ENCODE measurements around the gene RGS1. TPM values are rescaled to one million over a fixed set of nuclear protein-coding genes. Genes with fewer than 3 reads are reported as not detected.

Gene RGS1
- total and polyA plus RNA-seq, 9 of the 15 experiments (the other 6 are each of a cell fraction or from before 2014, with no cell fraction given): not detected

DNA sequence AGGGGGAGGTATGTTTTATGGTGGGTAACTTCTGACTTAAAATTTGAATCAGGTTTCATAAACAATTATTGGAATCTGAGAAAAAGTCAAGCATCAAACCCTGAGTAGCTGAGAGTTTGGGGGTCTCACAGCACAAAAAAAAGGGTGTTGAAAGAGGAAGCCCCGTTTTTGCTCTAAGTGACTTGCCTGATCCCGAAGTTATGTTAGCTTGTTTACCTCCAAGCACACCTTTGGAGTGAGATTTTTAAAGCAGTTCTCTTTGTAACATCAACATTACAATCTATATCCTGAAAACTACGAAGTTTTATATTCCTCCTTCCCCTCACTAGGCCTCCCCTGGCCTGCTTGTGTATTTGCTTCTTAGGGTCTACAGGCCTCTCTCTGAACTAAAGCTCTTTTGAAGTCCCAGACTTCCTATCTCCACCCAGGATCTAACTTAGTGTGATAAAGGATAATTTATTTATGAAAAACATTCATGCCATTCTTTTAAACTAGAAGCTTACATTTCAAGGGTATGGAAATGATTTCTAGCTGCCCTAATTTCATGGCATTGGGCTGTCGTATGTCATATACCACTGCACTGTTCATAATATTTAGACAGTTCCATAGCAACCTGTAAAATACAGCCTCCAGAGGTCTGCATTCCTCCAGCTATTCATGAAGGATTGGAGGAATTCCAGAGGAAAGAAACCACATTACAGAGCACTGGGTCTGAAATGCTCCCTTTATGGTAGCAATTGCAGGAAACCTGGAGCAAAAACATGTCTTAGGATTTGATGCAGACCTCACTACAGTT lies 36.1 kb upstream of the RGS1 start:
- no peak overlapping the region for H3K27ac ChIP-seq (ENCODE audit: extremely low read depth, low read depth, low read length)
- no peak overlapping the region for H2AFZ ChIP-seq (ENCODE audit: low read depth, low read length)
- no TSS peak for BruUV-seq (replicated peaks)
- no peaks in the 10 kb centered on the region for H3K27me3 ChIP-seq (ENCODE audit: control insufficient read depth in 2 of 2, insufficient read depth in 2 of 2, low read length in 2 of 2)
- H3K9me3 ChIP-seq (replicated peaks; ENCODE audit: control insufficient read depth, insufficient read depth, low read depth, low read length): no peaks in the 10 kb centered on the region
- H3K9me1 ChIP-seq (ENCODE audit: control insufficient read depth, insufficient read depth, low read length): no peaks in the 10 kb centered on the region
- FAIRE-seq (no peak), DNase-seq (ENCODE audit: extremely low read depth in 1 of 4, low spot score in 3 of 4) (no peak), ATAC-seq (no peak)
- H3K4me3 ChIP-seq: no peak overlapping the region
- no peaks in the 10 kb centered on the region for H3K36me3 ChIP-seq (ENCODE audit: control insufficient read depth, insufficient read depth, low read length)
- H3K4me1 ChIP-seq (replicated peaks in 1 of 2; ENCODE audit: control insufficient read depth in 2 of 2, insufficient read depth in 2 of 2, low read length in 2 of 2): no peaks in the 10 kb centered on the region
- H3K4me2 ChIP-seq (ENCODE audit: insufficient read depth, low read length): no peak overlapping the region
- POLR2A ChIA-PET: no interaction called here
- CTCF ChIA-PET (ENCODE audit: low intra/inter-chr PET ratio): no interaction called here
- H4K20me1 ChIP-seq (replicated peaks; ENCODE audit: control insufficient read depth, insufficient read depth, low read length): no peaks in the 10 kb centered on the region
- no peak for TF ChIP-seq STAT5B (CRISPR knock-in tag; IDR thresholded peaks at IDR 0.05)
- no peak for TF ChIP-seq CCNT2 (IDR thresholded peaks at IDR 0.05; ENCODE audit: borderline replicate concordance, extremely low read depth, insufficient read length, low read depth, low read length)
- intact Hi-C loops (cut with micrococcal nuclease): no loop called here
- WGBS (ENCODE audit: insufficient coverage, low coverage, missing lambda C conversion rate): 0% methylated on average over 4 of the region's 4 CpGs
- no peak overlapping the region for H3K9ac ChIP-seq (ENCODE audit: insufficient read depth in 1 of 2, low read depth in 2 of 2, low read length in 2 of 2)
- in situ Hi-C loops (cut with MboI): no loop called here
- no peaks in the 10 kb centered on the region for H3K79me2 ChIP-seq (ENCODE audit: control insufficient read depth, insufficient read depth, low read length)

- H3K27ac ChIP-seq (ENCODE audit: extremely low read depth, low read depth, low read length): no peak overlapping the region
- H3K36me3 ChIP-seq (ENCODE audit: control insufficient read depth, insufficient read depth, low read length): no peaks in the 10 kb centered on the region
- no peak overlapping the region for H3K4me2 ChIP-seq (ENCODE audit: insufficient read depth, low read length)
- POLR2A ChIA-PET: no interaction called here
- BruUV-seq (replicated peaks): no TSS peak
- ATAC-seq: no peak
- H3K4me3 ChIP-seq: no peak overlapping the region
- CTCF ChIA-PET (ENCODE audit: low intra/inter-chr PET ratio): no interaction called here
- intact Hi-C loops (cut with micrococcal nuclease) (no loop called here), in situ Hi-C loops (cut with MboI) (no loop called here)
- H3K9me3 ChIP-seq (replicated peaks; ENCODE audit: control insufficient read depth, insufficient read depth, low read depth, low read length): no peaks in the 10 kb centered on the region
- no peaks in the 10 kb centered on the region for H4K20me1 ChIP-seq (replicated peaks; ENCODE audit: control insufficient read depth, insufficient read depth, low read length)
- no peaks in the 10 kb centered on the region for H3K79me2 ChIP-seq (ENCODE audit: control insufficient read depth, insufficient read depth, low read length)
- no peak for FAIRE-seq
- H3K9me1 ChIP-seq (ENCODE audit: control insufficient read depth, insufficient read depth, low read length): no peaks in the 10 kb centered on the region
- no peak for DNase-seq (ENCODE audit: extremely low read depth in 1 of 4, low spot score in 3 of 4)
- H2AFZ ChIP-seq (ENCODE audit: low read depth, low read length): no peak overlapping the region
- 0% methylated on average over 5 of the region's 5 CpGs for WGBS (ENCODE audit: insufficient coverage, low coverage, missing lambda C conversion rate)
- H3K27me3 ChIP-seq (ENCODE audit: control insufficient read depth in 2 of 2, insufficient read depth in 2 of 2, low read length in 2 of 2): no peaks in the 10 kb centered on the region
- H3K9ac ChIP-seq (ENCODE audit: insufficient read depth in 1 of 2, low read depth in 2 of 2, low read length in 2 of 2): no peak overlapping the region
- H3K4me1 ChIP-seq (replicated peaks in 1 of 2; ENCODE audit: control insufficient read depth in 2 of 2, insufficient read depth in 2 of 2, low read length in 2 of 2): no peaks in the 10 kb centered on the region
- TF ChIP-seq PTBP1 (IDR thresholded peaks at IDR 0.05; ENCODE audit: low read depth, low read length): no peak
- no peak for TF ChIP-seq BRF2 (IDR thresholded peaks at IDR 0.05; ENCODE audit: borderline replicate concordance, insufficient read depth, insufficient read length)
- TF ChIP-seq EWSR1 (IDR thresholded peaks at IDR 0.05; ENCODE audit: borderline replicate concordance, low read depth, partially characterized antibody): no peak
- no peak for TF ChIP-seq SP2 (IDR thresholded peaks at IDR 0.05; ENCODE audit: extremely low read depth, low read depth, low read length, poor library complexity, severe bottlenecking)
- TF ChIP-seq, protein P1, sequence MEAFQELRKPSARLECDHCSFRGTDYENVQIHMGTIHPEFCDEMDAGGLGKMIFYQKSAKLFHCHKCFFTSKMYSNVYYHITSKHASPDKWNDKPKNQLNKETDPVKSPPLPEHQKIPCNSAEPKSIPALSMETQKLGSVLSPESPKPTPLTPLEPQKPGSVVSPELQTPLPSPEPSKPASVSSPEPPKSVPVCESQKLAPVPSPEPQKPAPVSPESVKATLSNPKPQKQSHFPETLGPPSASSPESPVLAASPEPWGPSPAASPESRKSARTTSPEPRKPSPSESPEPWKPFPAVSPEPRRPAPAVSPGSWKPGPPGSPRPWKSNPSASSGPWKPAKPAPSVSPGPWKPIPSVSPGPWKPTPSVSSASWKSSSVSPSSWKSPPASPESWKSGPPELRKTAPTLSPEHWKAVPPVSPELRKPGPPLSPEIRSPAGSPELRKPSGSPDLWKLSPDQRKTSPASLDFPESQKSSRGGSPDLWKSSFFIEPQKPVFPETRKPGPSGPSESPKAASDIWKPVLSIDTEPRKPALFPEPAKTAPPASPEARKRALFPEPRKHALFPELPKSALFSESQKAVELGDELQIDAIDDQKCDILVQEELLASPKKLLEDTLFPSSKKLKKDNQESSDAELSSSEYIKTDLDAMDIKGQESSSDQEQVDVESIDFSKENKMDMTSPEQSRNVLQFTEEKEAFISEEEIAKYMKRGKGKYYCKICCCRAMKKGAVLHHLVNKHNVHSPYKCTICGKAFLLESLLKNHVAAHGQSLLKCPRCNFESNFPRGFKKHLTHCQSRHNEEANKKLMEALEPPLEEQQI (IDR thresholded peaks at IDR 0.05): no peak
- no peak for TF ChIP-seq ZNF41 (CRISPR knock-in tag; conservative IDR thresholded peaks at IDR 0.05)
- TF ChIP-seq ZNF239 (CRISPR knock-in tag; IDR thresholded peaks at IDR 0.05): no peak
- no peak for TF ChIP-seq TEAD1 (CRISPR knock-in tag; IDR thresholded peaks at IDR 0.05)
- no peak for TF ChIP-seq DPF2 (IDR thresholded peaks at IDR 0.05)
- no peak for TF ChIP-seq CXXC5 (CRISPR knock-in tag; IDR thresholded peaks at IDR 0.05)
- TF ChIP-seq TARDBP (IDR thresholded peaks at IDR 0.05): no peak
Measured at GRCh38 chr1:192543445-192543844, 32.1 kb upstream of the RGS1 start.

Data from K562 (cell line).